ENCODE measurements around the gene KRT36. TPM values are rescaled to one million over a fixed set of nuclear protein-coding genes. Genes with fewer than 3 reads are reported as not detected.

The KRT36 gene
- polyA plus RNA-seq, 3 donors = 0.24 to 0.87 (median 0.25) TPM

GRCh38 chr17:41474863-41475262 lies 14.8 kb downstream of the KRT36 start:
- H3K36me3 Mint-ChIP-seq = no peaks in the 10 kb centered on the region
- H3K27me3 Mint-ChIP-seq (ENCODE audit: low read depth in 3 of 3) = peaks cover 4 to 10% (median 6%) of the 10 kb centered on the region in 3 donors
- Histone ChIP-seq H3K36me3 (replicated peaks in 1 of 2; ENCODE audit: control insufficient read depth in 1 of 2, insufficient read depth in 2 of 2, low read length in 2 of 2) (no peaks in the 10 kb centered on the region), H3K79me2 (ENCODE audit: insufficient read depth, low read length) (no peaks in the 10 kb centered on the region), H3K27me3 (ENCODE audit: control insufficient read depth in 2 of 2, insufficient read depth in 2 of 2, low read length in 2 of 2) (no peaks in the 10 kb centered on the region), H3K4me1 (ENCODE audit: control insufficient read depth in 1 of 2, insufficient read depth in 2 of 2, low read length in 2 of 2) (peaks cover 3 to 4% of the 10 kb centered on the region in 2 donors), H3K4me3 (replicated peaks in 1 of 3; ENCODE audit: low read depth in 2 of 3, low read length in 3 of 3) (no peak overlapping the region), H3K27ac (ENCODE audit: low read depth in 1 of 2, low read length in 2 of 2) (no peak overlapping the region), H3K9me3 (replicated peaks in 1 of 2; ENCODE audit: control insufficient read depth in 1 of 2, insufficient read depth in 1 of 2, low read length in 2 of 2) (no peaks in the 10 kb centered on the region), H2AFZ (ENCODE audit: insufficient read depth, low read depth, low read length, poor library complexity, severe bottlenecking) (no peak overlapping the region), H3K4me2 (replicated peaks; ENCODE audit: extremely low read depth, low read length, poor library complexity, severe bottlenecking) (no peak overlapping the region), H4K20me1 (ENCODE audit: insufficient read depth, low read length) (no peaks in the 10 kb centered on the region), H3K9ac (ENCODE audit: insufficient read depth, low read length, poor library complexity, severe bottlenecking) (no peak overlapping the region)
- intact Hi-C loops (cut with micrococcal nuclease) = no loop called here
- WGBS (ENCODE audit: insufficient coverage) = 92% methylated on average over 7 of the region's 8 CpGs
- peaks cover 0 to 14% (median 2%) of the 10 kb centered on the region in 7 donors for H3K9me3 Mint-ChIP-seq
- TF ChIP-seq CTCF (IDR thresholded peaks at IDR 0.05) = no peak
- H3K4me3 Mint-ChIP-seq = no peak overlapping the region
- H3K4me1 Mint-ChIP-seq = peaks cover 3% of the 10 kb centered on the region
- no peak overlapping the region for H3K27ac Mint-ChIP-seq
- no peak for DNase-seq

GRCh38 chr17:41468346-41468745 lies 21.4 kb downstream of the KRT36 start:
- H3K27me3 ChIP-seq (ENCODE audit: control insufficient read depth in 2 of 2, insufficient read depth in 2 of 2, low read length in 2 of 2) = peaks cover 0 to 3% of the 10 kb centered on the region in 2 donors
- H3K4me2 ChIP-seq (replicated peaks; ENCODE audit: extremely low read depth, low read length, poor library complexity, severe bottlenecking) = no peak overlapping the region
- no peaks in the 10 kb centered on the region for H3K9me3 ChIP-seq (replicated peaks in 1 of 2; ENCODE audit: control insufficient read depth in 1 of 2, insufficient read depth in 1 of 2, low read length in 2 of 2)
- peaks cover 8 to 18% (median 11%) of the 10 kb centered on the region in 3 donors for H3K27me3 Mint-ChIP-seq (ENCODE audit: low read depth in 3 of 3)
- intact Hi-C loops (cut with micrococcal nuclease) = no loop called here
- no peak overlapping the region for H3K4me3 Mint-ChIP-seq
- H3K36me3 Mint-ChIP-seq = no peaks in the 10 kb centered on the region
- H4K20me1 ChIP-seq (ENCODE audit: insufficient read depth, low read length) = no peaks in the 10 kb centered on the region
- no peaks in the 10 kb centered on the region for H3K36me3 ChIP-seq (replicated peaks in 1 of 2; ENCODE audit: control insufficient read depth in 1 of 2, insufficient read depth in 2 of 2, low read length in 2 of 2)
- no peaks in the 10 kb centered on the region for H3K4me1 Mint-ChIP-seq
- no peak for TF ChIP-seq CTCF (IDR thresholded peaks at IDR 0.05)
- H3K9ac ChIP-seq (ENCODE audit: insufficient read depth, low read length, poor library complexity, severe bottlenecking) = no peak overlapping the region
- H2AFZ ChIP-seq (ENCODE audit: insufficient read depth, low read depth, low read length, poor library complexity, severe bottlenecking) = no peak overlapping the region
- no peak overlapping the region for H3K27ac ChIP-seq (ENCODE audit: low read depth in 1 of 2, low read length in 2 of 2)
- no peak for DNase-seq
- H3K79me2 ChIP-seq (ENCODE audit: insufficient read depth, low read length) = no peaks in the 10 kb centered on the region
- no peak overlapping the region for H3K27ac Mint-ChIP-seq
- H3K9me3 Mint-ChIP-seq = peaks cover 0 to 20% (median 2%) of the 10 kb centered on the region in 7 donors
- H3K4me3 ChIP-seq (replicated peaks in 1 of 3; ENCODE audit: low read depth in 2 of 3, low read length in 3 of 3) = no peak overlapping the region
- H3K4me1 ChIP-seq (ENCODE audit: control insufficient read depth in 1 of 2, insufficient read depth in 2 of 2, low read length in 2 of 2) = no peaks in the 10 kb centered on the region

Measured in CD14-positive monocyte (primary cell).